HEK293 (cell line): Measurements from ENCODE around the gene SWT1.

Experiments used
- BCL11A ChIP-seq: fragments of 450-650 bp; formaldehyde crosslinking; IDR thresholded peaks from 2 replicates; pipeline ENCODE4 v1.5.1; 2016; ENCODE audit warnings: low read depth, missing biosample characterization, missing genetic modification characterization
- GLIS1 ChIP-seq: fragments of 450-650 bp; formaldehyde crosslinking; IDR thresholded peaks from 2 replicates; pipeline ENCODE4 v1.5.1; 2016; ENCODE audit warnings: missing biosample characterization, missing genetic modification characterization
- HOXD13 ChIP-seq: sonication (generic); formaldehyde crosslinking; IDR thresholded peaks from 2 replicates; pipeline ENCODE4 v1.8.0; 2022; ENCODE audit warnings: missing genetic modification reagents, borderline replicate concordance
- KLF16 ChIP-seq: fragments of 450-650 bp; formaldehyde crosslinking; IDR thresholded peaks from 2 replicates; pipeline ENCODE4 v1.5.1; 2017; ENCODE audit warnings: missing biosample characterization, missing genetic modification characterization
- KLF7 ChIP-seq: fragments of 450-650 bp; formaldehyde crosslinking; IDR thresholded peaks from 2 replicates; pipeline ENCODE4 v1.5.1; 2016; ENCODE audit warnings: missing biosample characterization, missing genetic modification characterization, borderline replicate concordance
- MEIS1 ChIP-seq: sonication (generic); formaldehyde crosslinking; IDR thresholded peaks from 2 replicates; pipeline ENCODE4 v1.8.1; 2022; ENCODE audit warnings: missing genetic modification reagents, mild to moderate bottlenecking, borderline replicate concordance
- MZF1 ChIP-seq: fragments of 450-650 bp; formaldehyde crosslinking; IDR thresholded peaks from 2 replicates; pipeline ENCODE4 v1.5.1; 2017; ENCODE audit warnings: missing biosample characterization, missing genetic modification characterization, borderline replicate concordance
- YY2 ChIP-seq: fragments of 450-650 bp; formaldehyde crosslinking; IDR thresholded peaks from 2 replicates; pipeline ENCODE4 v1.5.1; 2016; ENCODE audit warnings: missing biosample characterization, missing genetic modification characterization
- ZBTB20 ChIP-seq: fragments of 450-650 bp; formaldehyde crosslinking; IDR thresholded peaks from 2 replicates; pipeline ENCODE4 v1.5.1; 2016; ENCODE audit warnings: missing biosample characterization, missing genetic modification characterization
- ZBTB48 ChIP-seq: fragments of 450-650 bp; formaldehyde crosslinking; IDR thresholded peaks from 2 replicates; pipeline ENCODE4 v1.5.1; 2016; ENCODE audit warnings: missing biosample characterization, missing genetic modification characterization
- ZFP3 ChIP-seq: fragments of 450-650 bp; formaldehyde crosslinking; IDR thresholded peaks from 2 replicates; pipeline ENCODE4 v1.5.1; 2016; ENCODE audit warnings: low read depth, missing biosample characterization, missing genetic modification characterization
- ZFP37 ChIP-seq: fragments of 450-650 bp; formaldehyde crosslinking; IDR thresholded peaks from 2 replicates; pipeline ENCODE4 v1.5.1; 2016; ENCODE audit warnings: missing biosample characterization, missing genetic modification characterization
- ZNF2 ChIP-seq: fragments of 450-650 bp; formaldehyde crosslinking; IDR thresholded peaks from 2 replicates; pipeline ENCODE4 v1.5.1; 2016; ENCODE audit warnings: missing biosample characterization, missing genetic modification characterization
- ZNF214 ChIP-seq: fragments of 450-650 bp; formaldehyde crosslinking; IDR thresholded peaks from 2 replicates; pipeline ENCODE4 v1.5.1; 2017; ENCODE audit warnings: missing biosample characterization, mild to moderate bottlenecking, missing genetic modification characterization, borderline replicate concordance
- ZNF239 ChIP-seq: fragments of 450-650 bp; formaldehyde crosslinking; IDR thresholded peaks from 2 replicates; pipeline ENCODE4 v1.5.1; 2016; ENCODE audit warnings: missing biosample characterization, missing genetic modification characterization
- ZNF248 ChIP-seq: fragments of 450-650 bp; formaldehyde crosslinking; IDR thresholded peaks from 2 replicates; pipeline ENCODE4 v1.5.1; 2017; ENCODE audit warnings: missing biosample characterization, missing genetic modification characterization
- ZNF335 ChIP-seq: fragments of 450-650 bp; formaldehyde crosslinking; conservative IDR thresholded peaks from 2 replicates; pipeline ENCODE4 v1.5.1; 2016; ENCODE audit warnings: missing biosample characterization, missing genetic modification characterization
- ZNF501 ChIP-seq: fragments of 450-650 bp; formaldehyde crosslinking; IDR thresholded peaks from 2 replicates; pipeline ENCODE4 v1.5.1; 2016; ENCODE audit warnings: missing biosample characterization, missing genetic modification characterization
- ZNF560 ChIP-seq: fragments of 450-650 bp; formaldehyde crosslinking; IDR thresholded peaks from 2 replicates; pipeline ENCODE4 v1.5.1; 2017; ENCODE audit warnings: missing biosample characterization, missing genetic modification characterization, borderline replicate concordance
- ZNF561 ChIP-seq: fragments of 450-650 bp; IDR thresholded peaks from 2 replicates; pipeline ENCODE4 v1.5.1; 2018; ENCODE audit warnings: missing biosample characterization, missing genetic modification characterization, borderline replicate concordance
- ZNF571 ChIP-seq: fragments of 450-650 bp; formaldehyde crosslinking; IDR thresholded peaks from 2 replicates; pipeline ENCODE4 v1.5.0; 2017; ENCODE audit warnings: missing biosample characterization, missing genetic modification characterization
- ZNF777 ChIP-seq: fragments of 450-650 bp; formaldehyde crosslinking; IDR thresholded peaks from 2 replicates; pipeline ENCODE4 v1.5.1; 2017; ENCODE audit warnings: missing biosample characterization, missing genetic modification characterization, borderline replicate concordance
- TF ChIP-seq, protein P1 (sequence below): fragments of 450-650 bp; formaldehyde crosslinking; IDR thresholded peaks from 2 replicates; pipeline ENCODE4 v1.5.1; 2016; ENCODE audit warnings: missing biosample characterization, missing genetic modification characterization
- TF ChIP-seq, protein P2 (sequence below): fragments of 450-650 bp; formaldehyde crosslinking; IDR thresholded peaks from 2 replicates; pipeline ENCODE4 v1.5.1; 2017; ENCODE audit warnings: missing biosample characterization, missing genetic modification characterization
- TF ChIP-seq, protein P3 (sequence below): fragments of 450-650 bp; formaldehyde crosslinking; IDR thresholded peaks from 2 replicates; pipeline ENCODE4 v1.5.1; 2016; ENCODE audit warnings: missing biosample characterization, missing genetic modification characterization, low read depth
- TF ChIP-seq, protein P4 (sequence below): fragments of 450-650 bp; formaldehyde crosslinking; IDR thresholded peaks from 2 replicates; pipeline ENCODE4 v1.5.1; 2016; ENCODE audit warnings: missing biosample characterization, missing genetic modification characterization
- TF ChIP-seq, protein P5 (sequence below): fragments of 450-650 bp; formaldehyde crosslinking; IDR thresholded peaks from 2 replicates; pipeline ENCODE4 v1.5.1; 2016; ENCODE audit warnings: missing biosample characterization, missing genetic modification characterization
- TF ChIP-seq, protein P6 (sequence below): fragments of 450-650 bp; formaldehyde crosslinking; IDR thresholded peaks from 2 replicates; pipeline ENCODE4 v1.5.1; 2016; ENCODE audit warnings: missing biosample characterization, missing genetic modification characterization

Gene SWT1

DNA sequence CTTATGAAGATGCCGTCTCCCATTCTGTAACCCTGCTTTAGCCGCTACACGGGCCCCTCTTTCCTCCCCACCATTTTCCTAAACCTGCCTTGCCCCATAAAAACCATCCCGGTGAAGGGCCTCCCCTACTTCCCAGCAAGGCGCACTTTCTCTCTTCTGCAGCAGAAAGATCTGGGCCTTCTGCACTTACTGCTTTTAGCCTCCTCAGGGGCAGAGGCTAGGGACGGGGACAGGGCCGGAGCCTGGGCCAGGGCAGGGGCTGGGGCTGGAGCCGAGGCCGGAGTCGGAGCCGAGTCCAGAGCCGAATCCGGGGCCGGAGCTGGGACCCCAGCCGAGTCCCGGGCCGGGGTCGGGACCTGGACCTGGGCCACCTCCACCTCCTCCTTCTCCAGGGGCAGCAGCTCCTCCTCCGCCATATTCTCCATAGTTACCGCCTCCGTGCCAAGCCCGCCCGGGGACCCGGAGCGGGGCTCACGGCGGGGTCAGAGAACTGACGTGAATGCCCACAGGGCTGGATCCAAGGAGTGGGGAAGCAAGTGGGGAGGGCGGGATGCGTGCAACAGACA lies 596 bp upstream of the SWT1 start (continued):
- TF ChIP-seq HOXD13 (CRISPR knock-in tag) (no peak), ZBTB48 (tag by site-specific recombination) (peak; percentile 78), ZNF239 (tag by site-specific recombination) (no peak), ZBTB20 (tag by site-specific recombination) (peak; percentile 99), MEIS1 (CRISPR knock-in tag) (no peak), MZF1 (tag by site-specific recombination) (no peak), ZNF501 (tag by site-specific recombination) (peak; percentile 49), ZNF560 (tag by site-specific recombination) (no peak), ZNF777 (tag by site-specific recombination) (no peak; the same call in 1 of the 2 replicates), ZFP3 (tag by site-specific recombination) (no peak), ZNF214 (no peak), ZNF248 (tag by site-specific recombination) (no peak), ZNF571 (tag by site-specific recombination) (no peak), KLF7 (tag by site-specific recombination) (no peak), ZNF2 (tag by site-specific recombination) (peak; percentile 54; the same call in 1 of the 2 replicates), ZFP37 (tag by site-specific recombination) (peak; percentile 52; the same call in 1 of the 2 replicates), KLF16 (tag by site-specific recombination) (peak; percentile 44; the same call in 1 of the 2 replicates), YY2 (tag by site-specific recombination) (0 out of 2 replicates have a peak, but pooled peaks have one; percentile 48), ZNF561 (tag by site-specific recombination) (peak; percentile 63; the same call in 1 of the 2 replicates), ZNF335 (tag by site-specific recombination) (peak; percentile 62; the same call in 1 of the 2 replicates), GLIS1 (no peak), BCL11A (no peak)
- TF ChIP-seq, protein P1, sequence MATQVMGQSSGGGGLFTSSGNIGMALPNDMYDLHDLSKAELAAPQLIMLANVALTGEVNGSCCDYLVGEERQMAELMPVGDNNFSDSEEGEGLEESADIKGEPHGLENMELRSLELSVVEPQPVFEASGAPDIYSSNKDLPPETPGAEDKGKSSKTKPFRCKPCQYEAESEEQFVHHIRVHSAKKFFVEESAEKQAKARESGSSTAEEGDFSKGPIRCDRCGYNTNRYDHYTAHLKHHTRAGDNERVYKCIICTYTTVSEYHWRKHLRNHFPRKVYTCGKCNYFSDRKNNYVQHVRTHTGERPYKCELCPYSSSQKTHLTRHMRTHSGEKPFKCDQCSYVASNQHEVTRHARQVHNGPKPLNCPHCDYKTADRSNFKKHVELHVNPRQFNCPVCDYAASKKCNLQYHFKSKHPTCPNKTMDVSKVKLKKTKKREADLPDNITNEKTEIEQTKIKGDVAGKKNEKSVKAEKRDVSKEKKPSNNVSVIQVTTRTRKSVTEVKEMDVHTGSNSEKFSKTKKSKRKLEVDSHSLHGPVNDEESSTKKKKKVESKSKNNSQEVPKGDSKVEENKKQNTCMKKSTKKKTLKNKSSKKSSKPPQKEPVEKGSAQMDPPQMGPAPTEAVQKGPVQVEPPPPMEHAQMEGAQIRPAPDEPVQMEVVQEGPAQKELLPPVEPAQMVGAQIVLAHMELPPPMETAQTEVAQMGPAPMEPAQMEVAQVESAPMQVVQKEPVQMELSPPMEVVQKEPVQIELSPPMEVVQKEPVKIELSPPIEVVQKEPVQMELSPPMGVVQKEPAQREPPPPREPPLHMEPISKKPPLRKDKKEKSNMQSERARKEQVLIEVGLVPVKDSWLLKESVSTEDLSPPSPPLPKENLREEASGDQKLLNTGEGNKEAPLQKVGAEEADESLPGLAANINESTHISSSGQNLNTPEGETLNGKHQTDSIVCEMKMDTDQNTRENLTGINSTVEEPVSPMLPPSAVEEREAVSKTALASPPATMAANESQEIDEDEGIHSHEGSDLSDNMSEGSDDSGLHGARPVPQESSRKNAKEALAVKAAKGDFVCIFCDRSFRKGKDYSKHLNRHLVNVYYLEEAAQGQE (tag by site-specific recombination) = peak; percentile 43; the same call in 1 of the 2 replicates
- TF ChIP-seq, protein P2, sequence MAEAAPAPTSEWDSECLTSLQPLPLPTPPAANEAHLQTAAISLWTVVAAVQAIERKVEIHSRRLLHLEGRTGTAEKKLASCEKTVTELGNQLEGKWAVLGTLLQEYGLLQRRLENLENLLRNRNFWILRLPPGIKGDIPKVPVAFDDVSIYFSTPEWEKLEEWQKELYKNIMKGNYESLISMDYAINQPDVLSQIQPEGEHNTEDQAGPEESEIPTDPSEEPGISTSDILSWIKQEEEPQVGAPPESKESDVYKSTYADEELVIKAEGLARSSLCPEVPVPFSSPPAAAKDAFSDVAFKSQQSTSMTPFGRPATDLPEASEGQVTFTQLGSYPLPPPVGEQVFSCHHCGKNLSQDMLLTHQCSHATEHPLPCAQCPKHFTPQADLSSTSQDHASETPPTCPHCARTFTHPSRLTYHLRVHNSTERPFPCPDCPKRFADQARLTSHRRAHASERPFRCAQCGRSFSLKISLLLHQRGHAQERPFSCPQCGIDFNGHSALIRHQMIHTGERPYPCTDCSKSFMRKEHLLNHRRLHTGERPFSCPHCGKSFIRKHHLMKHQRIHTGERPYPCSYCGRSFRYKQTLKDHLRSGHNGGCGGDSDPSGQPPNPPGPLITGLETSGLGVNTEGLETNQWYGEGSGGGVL (tag by site-specific recombination) = peak; percentile 24; the same call in 1 of the 2 replicates
- TF ChIP-seq, protein P3, sequence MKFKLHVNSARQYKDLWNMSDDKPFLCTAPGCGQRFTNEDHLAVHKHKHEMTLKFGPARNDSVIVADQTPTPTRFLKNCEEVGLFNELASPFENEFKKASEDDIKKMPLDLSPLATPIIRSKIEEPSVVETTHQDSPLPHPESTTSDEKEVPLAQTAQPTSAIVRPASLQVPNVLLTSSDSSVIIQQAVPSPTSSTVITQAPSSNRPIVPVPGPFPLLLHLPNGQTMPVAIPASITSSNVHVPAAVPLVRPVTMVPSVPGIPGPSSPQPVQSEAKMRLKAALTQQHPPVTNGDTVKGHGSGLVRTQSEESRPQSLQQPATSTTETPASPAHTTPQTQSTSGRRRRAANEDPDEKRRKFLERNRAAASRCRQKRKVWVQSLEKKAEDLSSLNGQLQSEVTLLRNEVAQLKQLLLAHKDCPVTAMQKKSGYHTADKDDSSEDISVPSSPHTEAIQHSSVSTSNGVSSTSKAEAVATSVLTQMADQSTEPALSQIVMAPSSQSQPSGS (tag by site-specific recombination) = no peak
- TF ChIP-seq, protein P4, sequence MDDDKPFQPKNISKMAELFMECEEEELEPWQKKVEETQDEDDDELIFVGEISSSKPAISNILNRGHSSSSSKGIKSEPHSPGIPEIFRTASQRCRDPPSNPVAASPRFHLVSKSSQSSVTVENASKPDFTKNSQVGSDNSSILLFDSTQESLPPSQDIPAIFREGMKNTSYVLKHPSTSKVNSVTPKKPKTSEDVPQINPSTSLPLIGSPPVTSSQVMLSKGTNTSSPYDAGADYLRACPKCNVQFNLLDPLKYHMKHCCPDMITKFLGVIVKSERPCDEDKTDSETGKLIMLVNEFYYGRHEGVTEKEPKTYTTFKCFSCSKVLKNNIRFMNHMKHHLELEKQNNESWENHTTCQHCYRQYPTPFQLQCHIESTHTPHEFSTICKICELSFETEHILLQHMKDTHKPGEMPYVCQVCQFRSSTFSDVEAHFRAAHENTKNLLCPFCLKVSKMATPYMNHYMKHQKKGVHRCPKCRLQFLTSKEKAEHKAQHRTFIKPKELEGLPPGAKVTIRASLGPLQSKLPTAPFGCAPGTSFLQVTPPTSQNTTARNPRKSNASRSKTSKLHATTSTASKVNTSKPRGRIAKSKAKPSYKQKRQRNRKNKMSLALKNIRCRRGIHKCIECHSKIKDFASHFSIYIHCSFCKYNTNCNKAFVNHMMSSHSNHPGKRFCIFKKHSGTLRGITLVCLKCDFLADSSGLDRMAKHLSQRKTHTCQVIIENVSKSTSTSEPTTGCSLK = no peak
- TF ChIP-seq, protein P5, sequence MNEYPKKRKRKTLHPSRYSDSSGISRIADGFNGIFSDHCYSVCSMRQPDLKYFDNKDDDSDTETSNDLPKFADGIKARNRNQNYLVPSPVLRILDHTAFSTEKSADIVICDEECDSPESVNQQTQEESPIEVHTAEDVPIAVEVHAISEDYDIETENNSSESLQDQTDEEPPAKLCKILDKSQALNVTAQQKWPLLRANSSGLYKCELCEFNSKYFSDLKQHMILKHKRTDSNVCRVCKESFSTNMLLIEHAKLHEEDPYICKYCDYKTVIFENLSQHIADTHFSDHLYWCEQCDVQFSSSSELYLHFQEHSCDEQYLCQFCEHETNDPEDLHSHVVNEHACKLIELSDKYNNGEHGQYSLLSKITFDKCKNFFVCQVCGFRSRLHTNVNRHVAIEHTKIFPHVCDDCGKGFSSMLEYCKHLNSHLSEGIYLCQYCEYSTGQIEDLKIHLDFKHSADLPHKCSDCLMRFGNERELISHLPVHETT (tag by site-specific recombination) = no peak
- TF ChIP-seq, protein P6, sequence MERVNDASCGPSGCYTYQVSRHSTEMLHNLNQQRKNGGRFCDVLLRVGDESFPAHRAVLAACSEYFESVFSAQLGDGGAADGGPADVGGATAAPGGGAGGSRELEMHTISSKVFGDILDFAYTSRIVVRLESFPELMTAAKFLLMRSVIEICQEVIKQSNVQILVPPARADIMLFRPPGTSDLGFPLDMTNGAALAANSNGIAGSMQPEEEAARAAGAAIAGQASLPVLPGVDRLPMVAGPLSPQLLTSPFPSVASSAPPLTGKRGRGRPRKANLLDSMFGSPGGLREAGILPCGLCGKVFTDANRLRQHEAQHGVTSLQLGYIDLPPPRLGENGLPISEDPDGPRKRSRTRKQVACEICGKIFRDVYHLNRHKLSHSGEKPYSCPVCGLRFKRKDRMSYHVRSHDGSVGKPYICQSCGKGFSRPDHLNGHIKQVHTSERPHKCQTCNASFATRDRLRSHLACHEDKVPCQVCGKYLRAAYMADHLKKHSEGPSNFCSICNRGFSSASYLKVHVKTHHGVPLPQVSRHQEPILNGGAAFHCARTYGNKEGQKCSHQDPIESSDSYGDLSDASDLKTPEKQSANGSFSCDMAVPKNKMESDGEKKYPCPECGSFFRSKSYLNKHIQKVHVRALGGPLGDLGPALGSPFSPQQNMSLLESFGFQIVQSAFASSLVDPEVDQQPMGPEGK (tag by site-specific recombination) = peak; percentile 29; the same call in 1 of the 2 replicates
